HL-60/S4 treated with retinoic acid at 250 ng/mL for 4 days and 3 days (cell line): ENCODE measurements around the gene LPAR6.

Source experiments
- in situ Hi-C: fragments of 300-500 bp; cut with MboI; formaldehyde crosslinking; loops from 2 replicates; pipeline ENCODE4 v1.7.0; 2022; ENCODE audit warnings: low sequenced_read_pairs

LPAR6 gene

GRCh38 chr13:48377857-48378256, 35.1 kb downstream of the LPAR6 start:
- in situ Hi-C loops = no loop called here

- in situ Hi-C loops = no loop called here
Observed at GRCh38 chr13:48370815-48371214, 42.1 kb downstream of the LPAR6 start.

- in situ Hi-C loops = no loop called here
Observed at GRCh38 chr13:48369988-48370387, 42.9 kb downstream of the LPAR6 start.
